Stimulated activated CD8-positive, alpha-beta memory T cell treated with anti-CD3 and anti-CD28 coated beads, Interleukin-4, amount 100 ng/mL, for 4 hours (primary cell): ENCODE results near the gene KCNA10.
"Not testable (repeated sequence)": the region's sequence is repeated elsewhere in the genome, so short reads cannot be mapped to it uniquely, and the experiment has no call there.

ENCODE experiments used
- DNase-seq, 2 donors: peaks; one replicate each; pipeline ENCODE4 v3.0.0-alpha.2; 2020; ENCODE audit warnings: low read depth in 2 of 2, low spot score in 1 of 2

The KCNA10 gene

DNA sequence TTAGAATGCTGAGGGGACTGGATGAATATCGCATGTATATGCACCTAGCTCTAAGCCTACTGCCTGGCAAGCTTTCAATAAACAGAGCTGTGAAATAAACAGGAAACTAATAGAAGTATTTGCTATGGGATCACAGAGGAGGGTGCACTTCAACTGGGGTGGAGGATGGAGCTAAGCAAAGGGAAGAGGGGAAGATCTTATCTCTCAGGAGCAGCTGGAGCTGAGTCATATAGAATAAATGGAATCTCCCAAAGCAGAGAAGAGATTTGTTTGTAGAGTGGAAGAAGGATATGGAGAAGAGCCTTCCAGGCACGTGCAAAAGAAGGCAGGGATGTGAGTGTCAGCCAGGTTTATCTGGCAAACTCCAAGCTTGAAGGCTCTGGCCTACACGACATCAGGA is 17.0 kb upstream of the KCNA10 start:
- DNase-seq, result no peak

DNA sequence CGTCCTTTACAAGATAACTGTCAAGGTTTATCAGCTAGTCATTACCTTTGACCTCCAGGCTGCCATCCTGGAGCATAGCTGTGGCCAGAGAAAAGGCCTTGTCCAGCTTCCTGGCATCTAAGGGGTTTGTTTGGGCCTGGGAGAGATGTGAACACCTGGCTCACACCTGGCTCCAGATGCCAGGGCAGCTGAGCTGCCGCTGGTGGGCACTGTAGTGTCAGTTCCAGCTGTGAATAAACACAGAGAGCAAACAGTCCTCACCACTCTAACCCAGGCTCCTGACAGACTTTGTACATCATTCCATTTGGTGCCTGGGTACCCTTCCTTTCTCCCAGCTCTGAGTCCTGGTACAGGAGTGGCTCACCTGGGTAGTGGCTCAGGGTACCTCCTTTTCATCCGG is 14.3 kb upstream of the KCNA10 start:
- DNase-seq, result no peak

DNA sequence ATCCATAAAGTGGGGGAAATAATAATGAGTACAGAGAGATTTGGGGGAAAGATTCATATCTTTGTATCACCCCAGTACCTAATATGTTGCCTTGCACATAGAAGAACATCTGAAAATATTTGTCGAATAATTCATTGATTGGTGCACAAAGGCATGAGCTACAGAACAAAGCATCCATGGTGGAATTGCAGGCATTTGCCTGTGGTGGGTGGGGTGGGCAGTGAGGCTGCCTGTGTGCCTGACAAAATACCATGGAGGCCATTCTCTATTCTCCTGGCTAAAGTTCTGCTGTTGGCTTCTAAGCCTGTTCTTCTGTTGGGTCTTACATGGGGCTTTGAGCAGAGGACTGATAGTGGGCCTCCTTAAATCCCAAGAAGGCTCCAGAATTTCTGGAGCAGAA is 10.0 kb upstream of the KCNA10 start:
- DNase-seq, result no peak

DNA sequence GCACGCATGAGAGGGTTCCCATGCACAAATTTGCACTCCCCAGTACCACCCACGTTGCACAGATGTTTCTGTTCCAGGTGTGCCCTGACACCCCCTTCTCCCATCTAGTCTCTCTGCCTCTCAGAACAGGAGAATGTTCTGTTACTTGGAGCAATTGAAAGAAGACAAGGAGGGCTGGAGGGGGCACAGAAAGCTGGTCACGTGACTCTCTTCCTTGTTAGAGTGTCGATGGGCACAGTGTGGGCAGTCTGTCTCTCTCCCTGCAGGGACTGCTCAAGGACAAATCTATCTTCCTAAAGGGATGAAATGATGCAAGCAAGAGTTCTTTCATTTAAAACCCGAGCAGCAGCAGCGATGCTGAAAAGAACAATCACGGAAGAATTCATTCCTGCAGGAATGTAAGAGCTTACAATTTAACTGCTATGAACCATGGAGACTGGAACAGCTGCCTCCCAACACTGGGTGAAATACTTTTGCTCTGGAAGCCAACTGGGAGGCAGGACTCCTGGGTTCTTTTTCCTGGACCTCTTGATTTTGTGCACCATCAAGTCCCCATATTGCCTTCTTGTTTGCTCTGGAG is 7.3 kb upstream of the KCNA10 start:
- no peak for DNase-seq

DNA sequence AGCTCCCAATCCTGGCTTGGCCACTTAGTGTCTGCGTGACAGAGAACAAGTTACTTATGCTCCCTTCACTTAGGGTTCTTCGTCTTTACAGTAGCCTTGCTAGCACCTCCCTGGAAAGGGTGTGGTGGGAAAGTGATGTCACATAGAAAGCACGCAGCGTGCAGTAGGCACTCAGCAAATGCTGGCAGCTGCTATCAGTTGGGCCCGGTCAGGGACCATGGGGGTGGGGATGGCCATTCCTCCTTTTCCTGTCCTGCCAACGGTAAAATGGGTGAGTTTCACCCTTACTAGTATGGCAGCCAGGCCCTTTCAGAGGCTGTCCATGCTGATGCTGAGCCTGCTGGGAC is 6.2 kb upstream of the KCNA10 start:
- DNase-seq, result no peak

DNA sequence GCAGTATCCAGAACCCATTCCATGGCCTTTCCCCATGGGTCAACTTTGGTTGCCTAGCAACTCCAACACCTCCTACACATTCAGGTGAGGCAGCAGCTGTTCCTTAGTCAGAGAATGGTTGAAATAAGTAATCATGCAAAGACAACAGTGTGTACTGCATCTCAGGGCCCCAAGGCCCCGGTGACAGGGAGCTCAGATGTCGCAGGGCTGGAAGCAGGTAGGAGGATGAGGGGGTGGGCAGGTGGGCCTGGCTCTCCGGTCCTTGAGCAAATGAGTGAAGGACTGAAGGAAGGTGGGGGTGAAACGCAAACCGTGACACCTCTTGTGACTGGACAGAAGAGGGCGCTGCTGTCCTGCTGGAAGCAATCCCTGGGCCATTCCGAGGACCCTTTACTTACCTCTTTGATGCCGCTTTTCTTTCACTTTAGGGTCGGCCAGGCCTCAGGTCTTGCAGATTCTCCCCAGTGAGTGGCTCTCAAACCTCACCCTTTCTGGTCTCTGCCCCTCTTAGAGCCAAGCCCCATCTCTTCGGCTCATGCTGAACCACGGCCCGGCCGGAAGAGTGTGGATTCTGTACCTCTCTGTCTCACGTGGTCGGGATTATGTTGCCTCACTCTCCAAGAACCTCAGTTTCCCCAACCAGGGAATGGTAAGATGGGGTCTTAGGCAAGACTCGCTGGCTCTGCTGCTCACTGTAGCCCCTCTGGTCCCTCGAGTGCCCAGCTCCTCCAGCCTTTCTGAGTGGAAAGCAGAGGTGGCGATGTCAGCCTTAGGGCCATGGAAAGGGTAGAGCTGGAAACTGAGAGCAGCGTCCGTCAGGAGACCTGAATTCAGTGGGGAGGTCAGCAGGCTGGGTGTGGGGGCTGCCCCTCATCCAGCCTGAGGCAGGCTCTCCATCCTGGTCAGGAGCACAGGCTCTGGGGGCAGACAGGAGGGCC is 5.6 kb upstream of the KCNA10 start:
- peak in 1 of 2 donors; percentile 16 for DNase-seq

DNA sequence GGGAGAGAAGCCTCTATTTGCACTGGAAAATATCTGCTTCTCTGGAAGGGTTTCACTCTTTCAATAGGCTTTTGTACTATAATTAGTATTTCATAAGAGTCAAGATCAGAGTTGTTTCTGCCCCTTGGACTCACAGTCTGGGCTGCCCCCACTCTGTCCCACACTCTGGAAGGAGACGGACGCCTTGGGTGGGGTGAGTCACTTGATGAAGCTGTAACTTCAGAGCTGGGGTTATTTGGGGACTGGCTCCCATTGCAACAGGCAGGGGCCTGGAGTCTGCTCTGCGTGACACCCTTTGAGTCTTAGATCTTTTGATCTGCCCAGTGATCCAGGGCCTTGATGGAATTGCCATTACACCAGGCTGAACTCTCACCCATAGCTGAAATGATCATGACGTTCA is 4.0 kb upstream of the KCNA10 start:
- DNase-seq, result no peak

DNA sequence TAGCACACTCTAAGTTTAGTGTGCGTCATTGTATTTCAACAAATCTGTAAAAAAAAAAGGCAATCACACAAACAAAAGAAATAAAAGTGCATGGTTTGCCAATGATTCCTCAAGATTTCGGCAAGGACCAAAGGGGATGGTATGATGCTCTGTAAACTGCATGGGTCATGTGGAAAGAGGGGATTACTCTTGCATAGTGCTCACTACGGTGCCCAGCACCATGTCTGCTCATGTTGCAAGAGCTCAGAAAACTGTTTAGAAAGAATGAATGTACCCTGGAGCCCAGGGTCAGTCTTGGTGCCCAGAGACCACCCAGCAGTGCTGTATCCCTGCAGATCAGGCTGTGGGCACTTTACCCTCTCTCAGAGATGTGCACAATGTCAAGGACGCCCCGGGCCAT is 3.6 kb upstream of the KCNA10 start:
- DNase-seq, result no peak

DNA sequence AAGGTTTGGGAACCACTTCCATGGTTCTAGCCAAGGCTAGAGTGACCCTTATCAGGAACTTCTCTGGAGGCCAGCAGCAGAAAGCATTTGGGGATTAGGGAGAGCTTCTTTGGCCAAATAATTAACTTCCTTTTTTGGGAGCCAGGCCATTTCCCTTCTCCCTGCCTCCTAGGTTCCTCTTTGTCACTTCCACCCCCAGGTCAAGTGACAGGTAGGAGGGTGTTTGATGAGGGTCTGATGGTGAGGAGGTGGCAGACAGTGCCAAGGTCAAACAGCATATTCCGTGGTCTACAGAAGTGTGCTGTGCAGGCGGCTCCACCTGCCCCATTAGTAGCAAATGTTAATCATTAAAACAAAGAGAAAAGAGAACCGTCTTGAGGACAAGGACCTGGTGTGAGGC is 1.9 kb upstream of the KCNA10 start:
- no peak for DNase-seq

DNA sequence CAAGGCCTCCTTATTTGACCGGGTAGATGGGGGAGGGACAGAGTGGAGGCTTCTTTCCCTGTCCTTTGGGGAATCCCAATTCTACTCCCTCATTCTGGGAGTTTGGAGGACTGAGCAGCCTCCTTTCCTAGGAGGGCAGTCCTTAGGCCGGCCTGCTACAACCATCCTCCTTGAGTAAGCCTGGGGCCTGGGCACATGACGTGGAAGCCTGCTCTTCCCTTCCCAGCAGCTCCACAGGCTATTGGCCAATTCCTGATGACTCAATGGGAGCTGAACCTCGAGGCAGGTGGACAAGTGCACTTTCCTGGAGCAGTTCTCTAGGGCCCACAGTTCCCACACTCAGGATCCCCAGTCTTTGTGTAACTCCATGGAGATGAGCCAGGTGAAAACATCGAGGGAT is 3.1 kb downstream of the KCNA10 start:
- no peak for DNase-seq

DNA sequence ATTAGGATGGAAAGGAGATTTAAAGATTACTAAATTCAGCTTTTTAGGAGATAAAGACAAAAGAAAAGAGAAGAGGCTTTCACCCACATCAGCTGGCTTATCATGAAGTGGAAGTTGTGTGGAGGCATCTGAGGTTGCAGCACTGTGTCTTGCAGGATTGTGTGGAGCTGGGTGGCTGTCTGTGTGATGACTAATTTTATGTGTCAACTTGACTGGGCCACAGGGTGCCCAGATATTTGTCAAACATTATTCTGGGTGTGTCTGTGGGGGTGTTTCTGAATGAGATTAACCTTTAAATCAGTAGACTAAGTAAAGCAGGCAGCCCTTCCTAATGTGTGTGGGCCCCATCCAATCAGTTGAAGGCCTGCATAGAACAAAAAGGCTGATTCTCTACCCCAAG is 3.9 kb downstream of the KCNA10 start:
- no peak for DNase-seq

DNA sequence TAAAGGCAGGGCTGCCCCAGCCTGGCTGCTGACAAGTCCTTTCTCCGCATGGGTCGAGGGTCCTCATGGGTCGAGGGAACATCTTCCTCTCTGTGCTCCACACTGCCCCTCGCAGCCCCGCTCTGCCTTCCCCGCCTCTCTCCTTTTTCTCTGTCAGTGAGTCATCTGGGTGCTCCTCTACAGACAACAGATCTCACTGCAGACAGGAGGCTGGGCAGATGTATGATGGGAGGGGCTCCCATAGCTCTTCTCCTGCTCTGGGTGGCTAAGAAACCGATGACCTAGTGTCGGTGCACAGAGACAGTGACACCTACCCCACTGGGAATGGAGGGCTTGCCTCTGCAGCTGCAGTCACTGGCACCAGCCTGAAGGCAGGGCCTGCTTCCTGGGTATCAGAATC is 5.5 kb downstream of the KCNA10 start:
- no peak for DNase-seq

DNA sequence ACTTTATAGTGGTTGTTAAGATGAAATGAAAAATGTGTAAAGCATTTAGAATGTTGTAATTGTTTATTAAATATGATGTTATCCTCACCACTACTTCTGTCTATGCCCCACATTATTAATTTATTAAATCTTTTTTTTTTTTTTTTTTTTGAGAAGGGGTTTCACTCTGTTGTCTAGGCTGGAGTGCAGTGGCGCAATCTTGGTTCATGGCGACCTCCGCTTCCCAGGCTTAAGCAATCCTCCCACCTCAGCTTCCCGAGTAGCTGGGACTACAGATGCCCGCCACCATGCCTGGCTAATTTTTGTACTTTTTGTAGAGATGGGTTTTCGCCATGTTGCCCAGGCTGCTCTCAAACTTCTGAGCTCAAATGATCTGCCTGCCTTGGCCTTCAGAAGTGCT is 7.5 kb downstream of the KCNA10 start:
- DNase-seq, result no peak

DNA sequence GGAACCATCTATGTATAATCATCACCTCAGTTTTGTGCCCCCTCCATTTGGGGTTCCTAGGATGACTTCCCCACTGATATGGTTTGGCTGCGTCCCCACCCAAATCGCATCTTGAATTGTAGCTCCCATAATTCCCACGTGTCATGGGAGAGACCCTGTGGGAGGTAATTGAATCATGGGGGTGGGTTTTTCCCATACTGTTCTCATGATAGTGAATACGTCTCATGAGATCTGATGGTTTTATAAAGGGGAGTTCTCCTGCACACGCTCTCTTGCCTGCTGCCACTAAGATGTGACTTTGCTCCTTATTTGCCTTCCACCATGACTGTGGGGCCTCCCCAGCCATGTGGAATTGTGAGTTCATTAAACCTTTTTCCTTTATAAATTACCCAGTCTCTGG is 8.1 kb downstream of the KCNA10 start:
- not testable (repeated sequence) for DNase-seq

DNA sequence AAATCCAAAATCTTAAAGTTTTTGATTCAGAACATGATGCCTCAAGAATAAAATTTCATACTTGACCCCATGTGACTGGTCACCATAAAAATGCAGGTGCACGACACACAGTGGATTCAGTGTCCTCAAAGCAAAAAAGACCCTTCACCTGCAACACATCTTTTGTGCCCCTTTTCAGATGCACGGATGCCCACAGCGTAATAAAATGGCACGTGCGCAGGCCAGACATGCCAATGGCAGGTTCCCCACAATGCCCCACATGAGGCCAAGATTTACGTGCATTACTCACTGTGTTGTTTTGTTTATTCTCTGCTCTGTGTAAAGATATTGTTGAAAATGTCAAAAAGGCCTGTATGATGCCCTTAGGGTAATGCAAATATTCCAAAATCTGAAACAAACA is 9.3 kb downstream of the KCNA10 start:
- no peak for DNase-seq

DNA sequence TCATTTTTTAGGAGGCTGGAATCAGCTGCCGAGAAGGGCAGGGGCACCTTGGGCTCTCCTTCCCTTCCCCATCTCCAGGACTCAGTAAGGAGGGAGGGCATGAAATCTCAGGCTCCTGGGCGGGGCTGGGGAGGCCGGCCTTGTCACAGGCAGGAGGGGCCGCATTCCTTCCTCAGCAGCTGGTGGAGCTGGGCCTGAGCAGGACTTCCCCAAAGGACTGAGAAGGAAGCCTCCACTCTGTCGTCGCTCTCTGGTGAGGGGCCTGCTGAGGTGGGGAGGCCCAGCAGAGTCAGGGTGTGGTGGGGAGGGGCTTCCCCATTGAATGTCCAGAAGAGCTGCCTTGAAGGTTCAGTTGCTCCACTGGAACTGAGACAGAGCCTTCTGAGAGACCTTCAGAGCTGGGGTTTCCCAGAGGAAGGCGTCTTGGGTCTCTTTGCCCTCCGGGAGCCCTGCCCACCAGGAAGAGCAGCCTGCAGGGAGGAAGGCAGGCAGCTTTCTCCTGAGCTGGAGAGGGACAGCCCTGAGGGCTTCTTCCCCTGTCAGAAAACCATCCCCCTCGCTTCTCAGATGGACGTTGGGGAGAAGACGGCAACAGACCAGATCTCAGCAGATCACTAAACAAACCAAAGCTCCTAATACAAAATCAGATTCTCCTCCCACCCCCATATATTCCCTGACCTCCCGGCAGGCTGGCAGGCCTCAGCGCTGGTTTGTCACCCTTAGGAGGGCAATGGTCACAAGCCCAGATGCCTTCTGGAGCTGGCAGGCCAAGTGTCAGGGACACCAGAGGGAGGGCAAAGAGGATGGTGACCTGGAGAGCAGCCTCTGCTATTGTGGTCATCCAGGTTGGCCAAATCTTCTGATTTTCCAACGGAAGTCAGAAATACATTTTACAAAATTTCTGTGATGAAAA is 10.7 kb downstream of the KCNA10 start:
- no peak for DNase-seq

DNA sequence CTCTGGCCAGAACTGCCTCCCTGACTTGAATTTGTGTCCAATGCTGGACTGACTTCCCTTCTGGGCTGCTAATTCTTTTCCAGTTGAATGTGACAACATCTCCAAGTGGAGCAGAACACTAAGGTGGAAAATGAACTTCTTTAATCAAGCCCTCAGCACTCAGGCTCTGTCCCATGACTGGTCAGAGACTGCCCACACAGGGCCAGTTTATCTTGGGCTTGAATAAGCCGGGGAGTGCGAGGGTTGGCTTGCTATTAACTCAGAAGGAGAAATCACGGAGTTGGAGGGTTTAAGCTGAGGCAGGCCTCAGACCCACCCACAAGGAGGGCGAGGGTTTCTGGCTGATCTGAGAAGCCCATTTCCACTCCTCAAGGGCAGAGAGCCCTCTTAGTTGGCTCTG is 12.4 kb downstream of the KCNA10 start:
- DNase-seq, result no peak

DNA sequence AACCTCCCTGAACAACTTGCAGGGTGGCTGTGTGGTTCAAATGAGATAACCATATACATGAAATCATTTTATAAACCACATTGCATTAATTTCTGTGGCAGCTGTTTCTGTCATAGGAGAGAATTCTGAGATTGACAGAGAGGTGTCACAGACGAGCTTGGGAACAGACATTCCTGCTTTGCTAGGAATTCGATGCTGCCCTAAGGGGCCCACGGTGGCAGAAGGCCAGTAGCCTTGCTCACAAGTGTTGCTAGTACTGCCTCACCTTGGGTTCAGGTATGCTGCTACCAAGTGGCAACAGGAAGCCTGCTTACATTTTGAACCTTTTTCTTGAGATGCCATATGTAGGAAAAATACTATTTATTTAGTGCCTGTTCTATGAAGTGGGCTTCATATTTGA is 13.4 kb downstream of the KCNA10 start:
- DNase-seq, result no peak

DNA sequence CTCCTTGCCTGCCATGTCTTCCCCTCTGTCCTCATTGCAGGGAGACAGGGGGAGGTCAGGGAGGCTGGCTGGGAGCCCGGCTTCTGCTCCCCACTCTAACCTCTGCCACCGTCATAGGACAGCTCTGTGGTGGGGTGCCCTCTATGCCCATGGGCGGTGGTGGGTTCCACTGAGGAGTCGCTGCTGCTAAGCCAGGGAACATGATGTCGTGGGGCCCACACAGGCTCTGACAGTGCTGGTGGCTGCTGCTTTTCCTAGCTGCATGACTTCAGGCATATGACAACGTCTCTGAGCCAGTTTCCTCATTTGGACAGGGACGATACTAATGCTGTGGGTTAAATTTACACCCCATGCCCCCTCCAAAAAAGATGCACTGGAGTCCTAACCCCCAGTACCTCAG is 14.7 kb downstream of the KCNA10 start:
- no peak for DNase-seq

DNA sequence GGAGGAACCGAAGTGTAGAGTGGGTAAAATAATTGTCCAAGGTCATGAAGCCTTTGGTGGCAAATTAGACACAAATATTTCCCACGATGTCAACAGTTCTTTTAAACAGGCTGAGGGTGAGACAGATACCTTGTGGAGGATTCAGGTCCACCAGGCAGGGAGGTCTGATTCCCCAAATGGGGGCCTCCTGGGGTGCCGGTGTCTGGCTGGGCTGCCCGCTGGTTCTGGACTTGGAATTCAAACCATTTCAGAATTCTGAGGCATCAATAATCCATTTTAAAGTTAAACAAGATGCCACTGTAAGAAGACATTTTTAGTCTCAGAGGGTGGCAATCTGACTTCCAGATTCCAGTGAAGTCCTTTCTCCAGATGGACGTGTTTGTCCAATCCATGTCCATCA is 15.5 kb downstream of the KCNA10 start:
- DNase-seq, result no peak

DNA sequence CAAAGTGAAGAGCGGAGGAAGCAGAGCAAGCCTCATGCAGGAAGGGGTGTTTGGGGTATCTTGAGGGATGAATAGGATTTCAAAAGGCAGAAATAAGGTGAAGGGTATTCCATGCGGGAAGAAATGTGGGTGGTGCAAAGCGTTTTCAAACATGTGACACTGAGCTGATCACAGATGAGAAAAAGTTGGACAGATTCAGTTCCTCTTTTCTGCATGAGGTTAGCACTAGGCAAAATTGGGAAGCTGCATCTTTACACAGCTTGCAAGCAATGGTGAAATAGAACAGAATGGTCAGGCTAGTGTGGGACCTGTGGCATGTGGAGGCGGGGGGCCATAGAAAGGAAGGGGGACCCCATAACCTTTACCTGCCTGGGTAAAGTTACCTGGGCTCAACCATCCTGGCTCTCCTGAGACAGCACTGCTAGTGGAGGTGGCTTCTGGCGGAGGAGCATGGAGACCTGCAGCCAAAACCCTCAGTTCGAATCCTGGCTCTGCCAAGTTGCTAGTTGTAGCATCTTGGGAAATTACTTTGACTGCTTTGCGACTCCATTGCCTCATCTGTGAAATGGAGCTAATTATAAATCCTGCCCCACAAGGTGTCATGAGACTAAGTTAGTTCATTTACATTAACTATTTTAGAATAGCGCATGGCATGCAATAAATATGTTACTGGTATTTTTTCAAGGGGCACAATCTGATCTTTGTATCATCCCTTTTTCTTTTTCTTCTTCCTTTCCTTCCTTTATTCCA is 16.4 kb downstream of the KCNA10 start:
- no peak for DNase-seq
